IMR-90 (cell line): ENCODE data around the gene BANF1. TPM values are rescaled to one million over a fixed set of nuclear protein-coding genes. Genes with fewer than 3 reads are reported as not detected.

Source experiments
- ATAC-seq: fragments of 200-7000 bp; cut with Tn5 transposase; 2 replicates; pipeline ENCODE4 v1.9.1; 2020; ENCODE audit warnings: low read depth, mild to moderate bottlenecking, moderate library complexity
- BruUV-seq: library from RNA; stranded (reverse); fragments of 400-500 nt; replicated peaks from 2 replicates; lab custom pipeline; 2021; lab: Mats Ljungman, UMichigan
- CTCF ChIA-PET: fragments of 300-600 bp; formaldehyde crosslinking; extraction: SDS; loops from one replicate; lab custom pipeline; 2021; ENCODE audit warnings: antibody characterized with exemption; lab: Yijun Ruan, JAX
- POLR2A ChIA-PET: fragments of 300-600 bp; sonication (Branson Sonifier 250); formaldehyde crosslinking; loops from one replicate; lab custom pipeline; 2022; ENCODE audit warnings: antibody characterized with exemption; ENCODE audit not compliant: unreplicated experiment; lab: Charles Lee
- DNase-seq: peaks from one replicate; pipeline ENCODE4 v3.0.0; 2013
- H2AFZ ChIP-seq: replicated peaks from 2 replicates; pipeline ENCODE3; 2013; ENCODE audit warnings: low read length, mild to moderate bottlenecking; ENCODE audit not compliant: poor library complexity
- H2AK5ac ChIP-seq: 2 replicates; pipeline ENCODE4 v1.6.1; 2013; ENCODE audit warnings: low read depth, low read length, inconsistent platforms
- H2AK9ac ChIP-seq: replicated peaks from 2 replicates; pipeline ENCODE3; 2013; ENCODE audit warnings: mild to moderate bottlenecking, low read depth, low read length, moderate library complexity; ENCODE audit not compliant: poor library complexity
- H2BK120ac ChIP-seq: 2 replicates; pipeline ENCODE4 v1.6.1; 2013; ENCODE audit warnings: low read depth, low read length, inconsistent platforms
- H2BK15ac ChIP-seq: 3 replicates; pipeline ENCODE4 v1.6.1; 2013; ENCODE audit warnings: low read depth, low read length, inconsistent platforms
- H2BK20ac ChIP-seq: 2 replicates; pipeline ENCODE4 v1.6.1; 2013; ENCODE audit warnings: low read depth, mild to moderate bottlenecking, inconsistent platforms, low read length, moderate library complexity
- H2BK5ac ChIP-seq: 2 replicates; pipeline ENCODE4 v1.6.1; 2013; ENCODE audit warnings: mild to moderate bottlenecking, low read depth, low read length, inconsistent platforms; ENCODE audit not compliant: poor library complexity, severe bottlenecking
- H3K14ac ChIP-seq: replicated peaks from 2 replicates; pipeline ENCODE4 v1.6.1; 2013; ENCODE audit warnings: low read depth, low read length, inconsistent platforms
- H3K18ac ChIP-seq: 2 replicates; pipeline ENCODE4 v1.6.1; 2013; ENCODE audit warnings: low read depth, low read length, control low read depth
- H3K23ac ChIP-seq: 2 replicates; pipeline ENCODE4 v1.6.1; 2013; ENCODE audit warnings: low read depth, low read length, inconsistent platforms
- H3K27ac ChIP-seq: 2 replicates; pipeline ENCODE4 v1.5.1; 2013; ENCODE audit warnings: mild to moderate bottlenecking, control low read depth, low read length; ENCODE audit not compliant: insufficient read depth
- H3K27me3 ChIP-seq: 2 replicates; pipeline ENCODE4 v1.6.1; 2013; ENCODE audit warnings: low read length; ENCODE audit not compliant: control insufficient read depth, insufficient read depth
- H3K36me3 ChIP-seq: 2 replicates; pipeline ENCODE4 v1.6.1; 2013; ENCODE audit warnings: low read length, mixed read lengths; ENCODE audit not compliant: control insufficient read depth, insufficient read depth
- H3K4ac ChIP-seq: 2 replicates; pipeline ENCODE4 v1.6.1; 2013; ENCODE audit warnings: low read depth, low read length, inconsistent platforms
- H3K4me1 ChIP-seq: 2 replicates; pipeline ENCODE4 v1.6.1; 2013; ENCODE audit warnings: low read length, mixed read lengths; ENCODE audit not compliant: control insufficient read depth, insufficient read depth
- H3K4me2 ChIP-seq: 2 replicates; pipeline ENCODE4 v1.6.1; 2013; ENCODE audit warnings: low read depth, mild to moderate bottlenecking, control low read depth, low read length, moderate library complexity
- H3K4me3 ChIP-seq: 2 replicates; pipeline ENCODE4 v1.5.1; 2013; ENCODE audit warnings: low read depth, mild to moderate bottlenecking, control low read depth, low read length, moderate library complexity; ENCODE audit not compliant: insufficient read depth
- H3K56ac ChIP-seq: 2 replicates; pipeline ENCODE4 v1.6.1; 2013; ENCODE audit warnings: low read length, inconsistent platforms; ENCODE audit not compliant: insufficient read depth; ENCODE audit errors: extremely low read depth
- H3K79me1 ChIP-seq, 2 experiments: 2 replicates each; pipeline ENCODE4 v1.6.1; 2013; ENCODE audit warnings: low read length in 2 of 2, inconsistent platforms in 1 of 2, low read depth in 1 of 2
- H3K9ac ChIP-seq: 2 replicates; pipeline ENCODE4 v1.6.1; 2013; ENCODE audit warnings: low read depth, low read length, control low read depth
- H3K9me1 ChIP-seq: 2 replicates; pipeline ENCODE4 v1.6.1; 2013; ENCODE audit warnings: low read length, inconsistent platforms; ENCODE audit not compliant: insufficient read depth
- H3K9me3 ChIP-seq: 2 replicates; pipeline ENCODE4 v1.6.1; 2013; ENCODE audit warnings: low read length; ENCODE audit not compliant: control insufficient read depth, insufficient read depth
- H4K20me1 ChIP-seq: 2 replicates; pipeline ENCODE4 v1.6.1; 2013; ENCODE audit warnings: low read length, inconsistent platforms; ENCODE audit not compliant: insufficient read depth
- H4K5ac ChIP-seq: 2 replicates; pipeline ENCODE4 v1.6.1; 2013; ENCODE audit warnings: mild to moderate bottlenecking, low read depth, low read length, control low read depth
- H4K8ac ChIP-seq, 2 experiments: 2 replicates each; pipeline ENCODE4 v1.6.1; 2013; ENCODE audit warnings: low read depth in 2 of 2, low read length in 2 of 2, control low read depth in 1 of 2, inconsistent platforms in 1 of 2
- H4K91ac ChIP-seq: 2 replicates; pipeline ENCODE4 v1.6.1; 2013; ENCODE audit warnings: low read depth, low read length, inconsistent platforms; ENCODE audit not compliant: insufficient read depth
- BHLHE40 ChIP-seq: fragments of 150-350 bp; IDR thresholded peaks from 2 replicates; pipeline ENCODE4 v1.6.1; 2016; ENCODE audit warnings: mild to moderate bottlenecking, low read depth, low read length
- CEBPB ChIP-seq: IDR thresholded peaks from 2 replicates; pipeline ENCODE4 v1.6.1; 2012; ENCODE audit warnings: low read depth, low read length, improper control_type of control experiment
- CHD1 ChIP-seq: IDR thresholded peaks from 2 replicates; pipeline ENCODE4 v1.6.1; 2012; ENCODE audit warnings: low read depth, low read length, improper control_type of control experiment
- FOS ChIP-seq: fragments of 150-350 bp; IDR thresholded peaks from 2 replicates; pipeline ENCODE4 v1.6.1; 2016; ENCODE audit warnings: low read depth, low read length
- MAFK ChIP-seq: IDR thresholded peaks from 2 replicates; pipeline ENCODE4 v1.6.1; 2012; ENCODE audit warnings: low read depth, low read length, improper control_type of control experiment
- MAZ ChIP-seq: IDR thresholded peaks from 2 replicates; pipeline ENCODE4 v1.6.1; 2012; ENCODE audit warnings: low read depth, mild to moderate bottlenecking, low read length, improper control_type of control experiment, moderate library complexity, borderline replicate concordance
- MXI1 ChIP-seq: IDR thresholded peaks from 2 replicates; pipeline ENCODE4 v1.6.1; 2012; ENCODE audit warnings: low read depth, mild to moderate bottlenecking, low read length, moderate library complexity, borderline replicate concordance
- NFE2L2 ChIP-seq: fragments of 150-350 bp; IDR thresholded peaks from 2 replicates; pipeline ENCODE4 v1.6.1; 2016; ENCODE audit warnings: low read depth, mild to moderate bottlenecking, low read length
- RAD21 ChIP-seq: IDR thresholded peaks from 2 replicates; pipeline ENCODE4 v1.6.1; 2012; ENCODE audit warnings: low read length, improper control_type of control experiment
- RCOR1 ChIP-seq: IDR thresholded peaks from 2 replicates; pipeline ENCODE4 v1.6.1; 2012; ENCODE audit warnings: mild to moderate bottlenecking, low read length, improper control_type of control experiment; ENCODE audit not compliant: insufficient replicate concordance
- RFX5 ChIP-seq: IDR thresholded peaks from 2 replicates; pipeline ENCODE4 v1.8.0; 2012; ENCODE audit warnings: low read depth, mild to moderate bottlenecking, low read length, moderate library complexity
- SMC3 ChIP-seq: fragments of 150-350 bp; IDR thresholded peaks from 2 replicates; pipeline ENCODE4 v1.6.1; 2016; ENCODE audit warnings: low read depth, mild to moderate bottlenecking, antibody characterized with exemption, low read length, moderate library complexity
- WGBS, 2 experiments: methylation state at CpG; one replicate each; pipeline versions ENCODE4 v1.1.5 to v1.1.7; 2013; ENCODE audit warnings: missing lambda C conversion rate in 2 of 2; ENCODE audit not compliant: insufficient read length in 1 of 2; ENCODE audit errors: extremely low coverage in 2 of 2; 5-methylcytosine and 5-hydroxymethylcytosine counted together
- dilution Hi-C: fragments of 300-500 bp; cut with HindIII; formaldehyde crosslinking; loops from one replicate; pipeline ENCODE4 v1.14.3; 2018; ENCODE audit warnings: low sequenced_read_pairs; ENCODE audit not compliant: unreplicated experiment
- in situ Hi-C: fragments of 300-500 bp; cut with MboI; formaldehyde crosslinking; loops from 3 replicates; pipeline ENCODE4 v1.14.3; 2019; ENCODE audit warnings: low sequenced_read_pairs, inconsistent platforms, mixed read lengths
- intact Hi-C: fragments of 100-400 bp; cut with micrococcal nuclease; formaldehyde crosslinking; loops from 2 replicates; pipeline ENCODE4 v1.10.0; 2022
- polyA plus RNA-seq, 3 experiments: library from polyadenylated mRNA; depleted of rRNA; stranded (reverse); fragments of >200 nt; gene quantifications; 2 replicates each; pipeline ENCODE4 v1.2.3, GENCODE V29; 2012; ENCODE audit warnings: low replicate concordance in 1 of 3
- total RNA-seq: library from RNA; depleted of rRNA; stranded (reverse); fragments of >200 nt; gene quantifications from 2 replicates; pipeline ENCODE4 v1.2.3, GENCODE V29; 2012
- TF ChIP-seq, protein P1 (sequence below): fragments of 150-350 bp; IDR thresholded peaks from 2 replicates; pipeline ENCODE4 v1.6.1; 2016; ENCODE audit warnings: low read depth, mild to moderate bottlenecking, low read length, moderate library complexity, borderline replicate concordance
- TF ChIP-seq, protein P2 (sequence below): conservative IDR thresholded peaks from 2 replicates; pipeline ENCODE4 v1.5.1; 2012; ENCODE audit warnings: mild to moderate bottlenecking, low read depth, low read length, improper control_type of control experiment

Gene BANF1
- total and polyA plus RNA-seq, 2 of the 4 experiments (the other 2 are of a cell fraction), result 36.6 to 242 TPM

DNA sequence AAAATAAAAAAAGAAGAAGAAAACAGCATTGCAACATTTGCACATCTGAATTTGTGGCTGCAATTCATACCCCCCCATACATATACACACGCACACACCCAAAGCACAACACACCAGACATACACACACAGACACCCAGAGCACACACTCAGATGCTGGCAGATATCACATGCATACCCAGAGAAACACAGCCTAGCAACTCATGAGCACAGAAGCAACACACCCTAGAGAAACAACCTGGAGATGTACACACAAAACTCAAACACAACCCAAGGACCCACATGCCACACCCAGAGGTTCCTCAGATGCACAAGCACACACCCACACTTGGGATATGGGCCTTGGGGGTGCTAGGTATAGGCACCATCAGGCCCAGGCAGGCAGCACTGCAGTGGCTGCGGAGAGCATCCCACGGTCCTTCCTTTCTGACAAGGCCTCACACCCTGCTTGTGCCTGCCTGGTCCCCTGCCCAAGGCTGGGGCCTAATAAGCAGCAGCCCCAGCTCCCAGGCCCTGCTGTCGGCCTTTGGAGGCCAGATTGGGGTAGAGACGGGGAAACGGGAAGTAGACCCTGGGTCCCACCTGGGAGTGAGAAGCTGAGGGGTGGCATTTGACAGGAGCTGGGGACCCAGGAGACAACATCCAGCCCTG, 12.6 kb downstream of the BANF1 start:
- Histone ChIP-seq H3K9me3 (no peaks in the 10 kb centered on the region), H3K4ac (peak overlapping the region; percentile 45), H3K18ac (peak overlapping the region; percentile 28; the same call in 1 of the 2 replicates), H3K9me1 (peaks cover 23% of the 10 kb centered on the region), H2BK5ac (peak overlapping the region; percentile 31), H3K9ac (no peak overlapping the region), H3K4me1 (peaks cover 9% of the 10 kb centered on the region), H2BK20ac (peak overlapping the region; percentile 88; the same call in 1 of the 2 replicates), H3K4me2 (no peak overlapping the region), H4K5ac (peak overlapping the region; percentile 23; the same call in 1 of the 2 replicates), H4K20me1 (no peaks in the 10 kb centered on the region; the same call in 1 of the 2 replicates), H3K27me3 (peaks cover 13% of the 10 kb centered on the region), H3K4me3 (no peak overlapping the region), H3K23ac (peak overlapping the region; percentile 29; the same call in 1 of the 2 replicates), H3K56ac (no peak overlapping the region; the same call in 1 of the 2 replicates), H3K79me1 (no peaks in the 10 kb centered on the region), H2AFZ (peak overlapping the region; percentile 86), H2AK9ac (peak overlapping the region; percentile 93), H2BK15ac (no peak overlapping the region; the same call in 2 of the 3 replicates), H3K27ac (peak overlapping the region; percentile 2; the same call in 1 of the 2 replicates), H2AK5ac (peak overlapping the region; percentile 56; the same call in 1 of the 2 replicates), H3K14ac (peak overlapping the region; percentile 72; the same call in 1 of the 2 replicates), H4K91ac (peak overlapping the region; percentile 83), H4K8ac (peak overlapping the region; percentile 81 to 88), H3K36me3 (no peaks in the 10 kb centered on the region), H2BK120ac (peak overlapping the region; percentile 85)
- in situ Hi-C loops (no loop called here), intact Hi-C loops (no loop called here), dilution Hi-C loops (no loop called here)
- 100% methylated on average over 2 of the region's 6 CpGs; no CpG with 5 or more reads in 1 of the 2 experiments for WGBS, 2 experiments
- ChIA-PET POLR2A (no interaction called here), CTCF (no interaction called here)
- no TSS peak for BruUV-seq
- peak; percentile 16 for ATAC-seq
- DNase-seq, result no peak
- TF ChIP-seq FOS (no peak), CEBPB (no peak), SMC3 (no peak), CHD1 (no peak), BHLHE40 (no peak), RCOR1 (no peak), MAZ (no peak), MAFK (no peak), RFX5 (no peak), NFE2L2 (no peak), RAD21 (no peak), MXI1 (no peak)
- TF ChIP-seq, protein P1, sequence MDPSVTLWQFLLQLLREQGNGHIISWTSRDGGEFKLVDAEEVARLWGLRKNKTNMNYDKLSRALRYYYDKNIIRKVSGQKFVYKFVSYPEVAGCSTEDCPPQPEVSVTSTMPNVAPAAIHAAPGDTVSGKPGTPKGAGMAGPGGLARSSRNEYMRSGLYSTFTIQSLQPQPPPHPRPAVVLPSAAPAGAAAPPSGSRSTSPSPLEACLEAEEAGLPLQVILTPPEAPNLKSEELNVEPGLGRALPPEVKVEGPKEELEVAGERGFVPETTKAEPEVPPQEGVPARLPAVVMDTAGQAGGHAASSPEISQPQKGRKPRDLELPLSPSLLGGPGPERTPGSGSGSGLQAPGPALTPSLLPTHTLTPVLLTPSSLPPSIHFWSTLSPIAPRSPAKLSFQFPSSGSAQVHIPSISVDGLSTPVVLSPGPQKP, result no peak
- TF ChIP-seq, protein P2, sequence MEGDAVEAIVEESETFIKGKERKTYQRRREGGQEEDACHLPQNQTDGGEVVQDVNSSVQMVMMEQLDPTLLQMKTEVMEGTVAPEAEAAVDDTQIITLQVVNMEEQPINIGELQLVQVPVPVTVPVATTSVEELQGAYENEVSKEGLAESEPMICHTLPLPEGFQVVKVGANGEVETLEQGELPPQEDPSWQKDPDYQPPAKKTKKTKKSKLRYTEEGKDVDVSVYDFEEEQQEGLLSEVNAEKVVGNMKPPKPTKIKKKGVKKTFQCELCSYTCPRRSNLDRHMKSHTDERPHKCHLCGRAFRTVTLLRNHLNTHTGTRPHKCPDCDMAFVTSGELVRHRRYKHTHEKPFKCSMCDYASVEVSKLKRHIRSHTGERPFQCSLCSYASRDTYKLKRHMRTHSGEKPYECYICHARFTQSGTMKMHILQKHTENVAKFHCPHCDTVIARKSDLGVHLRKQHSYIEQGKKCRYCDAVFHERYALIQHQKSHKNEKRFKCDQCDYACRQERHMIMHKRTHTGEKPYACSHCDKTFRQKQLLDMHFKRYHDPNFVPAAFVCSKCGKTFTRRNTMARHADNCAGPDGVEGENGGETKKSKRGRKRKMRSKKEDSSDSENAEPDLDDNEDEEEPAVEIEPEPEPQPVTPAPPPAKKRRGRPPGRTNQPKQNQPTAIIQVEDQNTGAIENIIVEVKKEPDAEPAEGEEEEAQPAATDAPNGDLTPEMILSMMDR, result no peak
